Measurements from ENCODE around the gene C20orf202. TPM values are rescaled to one million over a fixed set of nuclear protein-coding genes. Genes with fewer than 3 reads are reported as not detected.

Gene C20orf202
- total RNA-seq, 1 experiment from 2014 or later = not detected

DNA sequence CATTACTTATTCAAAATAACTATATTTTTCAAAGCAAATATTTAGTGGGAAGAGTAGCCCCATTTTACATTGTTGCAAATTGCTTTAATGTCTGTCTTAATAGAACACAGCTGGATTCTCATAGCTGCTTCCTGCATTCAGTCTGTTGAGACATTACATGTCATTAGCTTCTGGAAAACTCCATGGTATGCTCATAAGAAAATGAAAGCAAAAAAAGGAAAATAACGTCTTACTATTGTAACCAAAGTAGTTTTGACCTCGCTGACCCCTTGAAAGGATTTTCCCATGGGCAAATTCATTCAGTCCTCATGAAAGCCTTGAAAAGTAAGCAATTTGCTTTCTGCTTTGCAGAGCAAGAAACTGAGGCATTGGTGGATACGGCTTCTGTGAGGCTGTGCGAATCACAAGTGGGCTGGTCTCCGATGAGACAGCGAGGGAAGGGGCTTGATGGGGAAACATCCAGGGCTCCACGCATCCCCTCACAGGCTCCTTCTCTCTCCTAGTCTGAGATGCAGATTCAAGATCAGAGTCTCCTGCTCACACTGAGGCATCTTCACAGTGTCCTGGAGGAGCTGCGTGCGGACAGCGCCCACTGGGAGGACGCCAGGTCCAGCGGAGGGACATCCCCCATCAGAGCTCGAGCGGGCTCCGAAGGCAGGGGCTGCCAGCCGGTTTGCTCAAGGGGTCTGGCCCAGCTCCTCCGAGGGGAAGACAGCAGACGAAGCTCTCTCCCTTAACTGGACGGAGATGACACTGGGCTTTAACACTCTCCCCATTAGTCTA is 3.3 kb downstream of the C20orf202 start:
- DNase-seq (no peak), ATAC-seq (no peak)
- no TSS peak for BruUV-seq (replicated peaks)
- H3K9ac ChIP-seq (ENCODE audit: low read length) = no peak overlapping the region
- H3K4me2 ChIP-seq (ENCODE audit: low read length) = no peak overlapping the region
- TF ChIP-seq EZH2phosphoT487 (IDR thresholded peaks at IDR 0.05; ENCODE audit: borderline replicate concordance, low read length) (no peak), EZH2 (IDR thresholded peaks at IDR 0.05; ENCODE audit: low read length, unreplicated experiment) (no peak)
- TF ChIP-seq, protein P1, sequence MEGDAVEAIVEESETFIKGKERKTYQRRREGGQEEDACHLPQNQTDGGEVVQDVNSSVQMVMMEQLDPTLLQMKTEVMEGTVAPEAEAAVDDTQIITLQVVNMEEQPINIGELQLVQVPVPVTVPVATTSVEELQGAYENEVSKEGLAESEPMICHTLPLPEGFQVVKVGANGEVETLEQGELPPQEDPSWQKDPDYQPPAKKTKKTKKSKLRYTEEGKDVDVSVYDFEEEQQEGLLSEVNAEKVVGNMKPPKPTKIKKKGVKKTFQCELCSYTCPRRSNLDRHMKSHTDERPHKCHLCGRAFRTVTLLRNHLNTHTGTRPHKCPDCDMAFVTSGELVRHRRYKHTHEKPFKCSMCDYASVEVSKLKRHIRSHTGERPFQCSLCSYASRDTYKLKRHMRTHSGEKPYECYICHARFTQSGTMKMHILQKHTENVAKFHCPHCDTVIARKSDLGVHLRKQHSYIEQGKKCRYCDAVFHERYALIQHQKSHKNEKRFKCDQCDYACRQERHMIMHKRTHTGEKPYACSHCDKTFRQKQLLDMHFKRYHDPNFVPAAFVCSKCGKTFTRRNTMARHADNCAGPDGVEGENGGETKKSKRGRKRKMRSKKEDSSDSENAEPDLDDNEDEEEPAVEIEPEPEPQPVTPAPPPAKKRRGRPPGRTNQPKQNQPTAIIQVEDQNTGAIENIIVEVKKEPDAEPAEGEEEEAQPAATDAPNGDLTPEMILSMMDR (conservative IDR thresholded peaks at IDR 0.05; ENCODE audit: low read depth, low read length) = no peak
- H3K9me3 ChIP-seq (ENCODE audit: low read length) = no peaks in the 10 kb centered on the region
- no peaks in the 10 kb centered on the region for H3K36me3 ChIP-seq (ENCODE audit: low read depth, low read length)
- no peaks in the 10 kb centered on the region for H3K27me3 ChIP-seq (ENCODE audit: low read length)
- ChIA-PET POLR2A (ENCODE audit: unreplicated experiment) (no interaction called here), CTCF (no interaction called here)
- no peak overlapping the region for H3K27ac ChIP-seq (ENCODE audit: low read length)
- no peaks in the 10 kb centered on the region for H3K9me2 ChIP-seq (replicated peaks; ENCODE audit: low read length)
- peaks cover 5% of the 10 kb centered on the region; the same call in 1 of the 2 replicates for H3K4me1 ChIP-seq (ENCODE audit: insufficient read depth, low read length)
- intact Hi-C loops (cut with micrococcal nuclease) = no loop called here
- no peak overlapping the region for H2AFZ ChIP-seq (ENCODE audit: low read length)
- no peaks in the 10 kb centered on the region for H3F3A ChIP-seq (ENCODE audit: low read length, unreplicated experiment)
- no peaks in the 10 kb centered on the region for H4K20me1 ChIP-seq (ENCODE audit: low read length)
- H3K4me3 ChIP-seq (ENCODE audit: low read length) = no peak overlapping the region
- no peaks in the 10 kb centered on the region for H3K79me2 ChIP-seq (ENCODE audit: low read length)

DNA sequence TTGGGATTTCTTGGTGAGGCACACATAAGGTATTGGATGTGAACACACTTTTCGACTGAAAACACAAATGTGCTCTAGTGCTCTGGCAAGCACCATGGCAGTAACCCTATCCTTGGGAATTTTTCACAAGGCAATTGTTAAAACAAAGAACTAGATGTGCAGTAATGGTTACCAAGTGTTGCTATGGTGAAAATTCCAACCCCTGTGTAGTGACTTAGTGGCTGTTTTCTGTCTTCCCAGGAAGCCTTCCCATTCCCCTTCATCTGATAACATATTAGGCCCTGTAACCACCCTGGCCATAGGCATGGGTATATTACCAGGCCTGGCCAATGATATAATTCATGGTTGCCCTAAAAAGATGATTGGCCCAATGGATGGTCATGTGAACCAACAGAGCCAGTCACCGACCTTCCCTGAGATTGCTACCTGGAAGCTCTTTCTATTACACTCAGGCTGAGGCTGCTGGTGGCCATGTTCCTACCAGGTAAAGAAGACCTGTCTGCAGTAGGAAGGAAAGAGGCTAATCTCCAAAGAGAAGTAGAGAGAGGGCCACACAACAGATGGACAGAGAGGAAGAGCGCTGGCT is 4.1 kb downstream of the C20orf202 start:
- DNase-seq (no peak), ATAC-seq (no peak)
- Histone ChIP-seq H3K79me2 (ENCODE audit: low read length) (no peaks in the 10 kb centered on the region), H4K20me1 (ENCODE audit: low read length) (no peaks in the 10 kb centered on the region), H3K4me1 (ENCODE audit: insufficient read depth, low read length) (peaks cover 5% of the 10 kb centered on the region; the same call in 1 of the 2 replicates), H3K9me2 (replicated peaks; ENCODE audit: low read length) (no peaks in the 10 kb centered on the region), H3K4me3 (ENCODE audit: low read length) (no peak overlapping the region), H2AFZ (ENCODE audit: low read length) (no peak overlapping the region), H3K4me2 (ENCODE audit: low read length) (no peak overlapping the region), H3K9ac (ENCODE audit: low read length) (no peak overlapping the region), H3K36me3 (ENCODE audit: low read depth, low read length) (no peaks in the 10 kb centered on the region), H3K9me3 (ENCODE audit: low read length) (no peaks in the 10 kb centered on the region), H3F3A (ENCODE audit: low read length, unreplicated experiment) (no peaks in the 10 kb centered on the region), H3K27me3 (ENCODE audit: low read length) (no peaks in the 10 kb centered on the region), H3K27ac (ENCODE audit: low read length) (no peak overlapping the region)
- intact Hi-C loops (cut with micrococcal nuclease) = no loop called here
- CTCF ChIA-PET = no interaction called here
- POLR2A ChIA-PET (ENCODE audit: unreplicated experiment) = no interaction called here
- BruUV-seq (replicated peaks) = no TSS peak
- TF ChIP-seq EZH2 (IDR thresholded peaks at IDR 0.05; ENCODE audit: low read length, unreplicated experiment) (no peak), EZH2phosphoT487 (IDR thresholded peaks at IDR 0.05; ENCODE audit: borderline replicate concordance, low read length) (no peak)
- TF ChIP-seq, protein P1 (conservative IDR thresholded peaks at IDR 0.05; ENCODE audit: low read depth, low read length) = no peak
